T-helper 1 cell treated with Interleukin-12 subunit alpha and Interleukin-12 subunit beta and Interleukin-4 antibody, amounts not matched to agents 30 μg/mL and 1 μg/mL, for 36 hours (primary cell): ENCODE data around the gene CRYBB1.

Experiments
- H3K27ac Mint-ChIP-seq: one replicate; pipeline ENCODE4 v1.8.0; 2021; ENCODE audit warnings: mild to moderate bottlenecking, mixed read lengths
- H3K27me3 Mint-ChIP-seq: one replicate; pipeline ENCODE4 v1.8.0; 2021; ENCODE audit warnings: low read depth, mixed read lengths
- H3K36me3 Mint-ChIP-seq: one replicate; pipeline ENCODE4 v1.8.0; 2021; ENCODE audit warnings: low read depth, mixed read lengths
- H3K4me1 Mint-ChIP-seq: one replicate; pipeline ENCODE4 v1.8.0; 2021; ENCODE audit warnings: low read depth, mixed read lengths
- H3K4me3 Mint-ChIP-seq: one replicate; pipeline ENCODE4 v1.8.0; 2021; ENCODE audit warnings: mild to moderate bottlenecking, moderate library complexity, mixed read lengths
- H3K9me3 Mint-ChIP-seq: one replicate; pipeline ENCODE4 v1.8.0; 2021; ENCODE audit warnings: mixed read lengths

The CRYBB1 gene

GRCh38 chr22:26585104-26585790, 32.6 kb downstream of the CRYBB1 start:
- no peaks in the 10 kb centered on the region for H3K9me3 Mint-ChIP-seq
- H3K4me3 Mint-ChIP-seq, result peak overlapping the region; percentile 21
- H3K36me3 Mint-ChIP-seq, result peaks cover 36% of the 10 kb centered on the region
- H3K27ac Mint-ChIP-seq, result peak overlapping the region; percentile 57
- H3K4me1 Mint-ChIP-seq, result peaks cover 64% of the 10 kb centered on the region
- H3K27me3 Mint-ChIP-seq, result no peaks in the 10 kb centered on the region

GRCh38 chr22:26584010-26584409, 33.8 kb downstream of the CRYBB1 start:
- H3K27ac Mint-ChIP-seq, result peak overlapping the region; percentile 26
- H3K4me1 Mint-ChIP-seq, result peaks cover 70% of the 10 kb centered on the region
- H3K9me3 Mint-ChIP-seq, result no peaks in the 10 kb centered on the region
- H3K36me3 Mint-ChIP-seq, result peaks cover 44% of the 10 kb centered on the region
- no peaks in the 10 kb centered on the region for H3K27me3 Mint-ChIP-seq
- no peak overlapping the region for H3K4me3 Mint-ChIP-seq

- H3K27ac Mint-ChIP-seq, result no peak overlapping the region
Measured at GRCh38 chr22:26581633-26582168, 36.1 kb downstream of the CRYBB1 start.

GRCh38 chr22:26581026-26581425, 36.8 kb downstream of the CRYBB1 start:
- Mint-ChIP-seq H3K27ac (peak overlapping the region; percentile 13), H3K4me3 (peak overlapping the region; percentile 15), H3K36me3 (peaks cover 45% of the 10 kb centered on the region), H3K9me3 (no peaks in the 10 kb centered on the region), H3K4me1 (peaks cover 61% of the 10 kb centered on the region), H3K27me3 (no peaks in the 10 kb centered on the region)

More at GRCh38 chr22:26581633-26582168, 36.1 kb downstream of the CRYBB1 start:
- Mint-ChIP-seq H3K9me3 (no peaks in the 10 kb centered on the region), H3K4me1 (peaks cover 62% of the 10 kb centered on the region), H3K36me3 (peaks cover 43% of the 10 kb centered on the region), H3K4me3 (no peak overlapping the region), H3K27me3 (no peaks in the 10 kb centered on the region)

GRCh38 chr22:26580240-26580962, 37.4 kb downstream of the CRYBB1 start:
- Mint-ChIP-seq H3K9me3 (no peaks in the 10 kb centered on the region), H3K4me1 (peaks cover 59% of the 10 kb centered on the region), H3K36me3 (peaks cover 43% of the 10 kb centered on the region), H3K27me3 (no peaks in the 10 kb centered on the region), H3K27ac (peak overlapping the region; percentile 87), H3K4me3 (peak overlapping the region; percentile 79)

DNA sequence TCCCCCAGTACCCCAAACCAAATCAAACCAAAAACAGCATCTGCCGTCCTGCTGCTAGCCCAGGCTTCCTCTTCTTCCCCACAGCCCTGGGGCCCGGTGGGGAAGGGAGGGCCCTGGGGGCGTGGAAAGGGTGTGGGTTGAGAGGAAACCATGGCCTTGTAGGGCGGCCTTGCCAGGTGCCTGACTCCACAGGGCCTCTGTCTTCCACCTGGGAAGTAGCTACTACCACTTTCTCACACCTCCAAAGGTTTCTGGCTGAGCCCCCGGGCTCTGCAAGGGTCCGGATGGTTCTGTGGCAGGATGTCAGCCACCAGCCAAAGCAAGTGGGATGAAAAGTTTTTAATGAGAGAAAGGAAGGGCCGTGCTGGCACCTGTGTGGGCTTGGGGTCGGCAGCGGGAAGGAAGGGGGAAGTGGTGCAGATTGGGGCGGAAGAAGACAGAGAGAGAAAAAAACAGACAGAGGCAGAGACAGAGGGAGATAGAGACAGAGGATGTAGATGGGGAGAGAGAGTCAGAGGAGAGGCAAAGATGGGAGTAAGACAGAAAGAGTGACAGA, 38.4 kb downstream of the CRYBB1 start:
- Mint-ChIP-seq H3K4me3 (peak overlapping the region; percentile 79), H3K9me3 (no peaks in the 10 kb centered on the region), H3K4me1 (peaks cover 52% of the 10 kb centered on the region), H3K27me3 (no peaks in the 10 kb centered on the region), H3K27ac (peak overlapping the region; percentile 87), H3K36me3 (peaks cover 41% of the 10 kb centered on the region)

DNA sequence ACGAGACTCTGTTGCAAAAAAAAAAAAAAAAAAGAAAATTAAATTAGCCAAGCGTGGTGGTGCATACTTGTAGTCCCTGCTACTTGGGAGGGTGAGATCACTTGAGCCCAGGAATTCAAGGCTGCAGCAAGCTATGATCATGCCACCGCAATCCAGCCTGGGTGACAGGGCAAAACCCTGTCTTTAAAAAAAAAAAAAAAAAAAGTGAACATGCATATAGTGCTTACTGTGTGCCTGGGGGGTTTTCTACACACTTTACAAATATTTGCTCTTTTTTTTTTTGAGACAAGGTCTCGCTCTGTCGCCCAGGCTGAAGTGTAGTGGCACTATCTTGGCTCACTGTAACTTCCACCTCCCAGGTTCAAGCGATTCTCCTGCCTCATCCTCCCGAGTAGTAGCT, 40.7 kb downstream of the CRYBB1 start:
- H3K27me3 Mint-ChIP-seq, result no peaks in the 10 kb centered on the region
- H3K36me3 Mint-ChIP-seq, result peaks cover 44% of the 10 kb centered on the region
- no peak overlapping the region for H3K27ac Mint-ChIP-seq
- H3K4me1 Mint-ChIP-seq, result peaks cover 57% of the 10 kb centered on the region
- no peaks in the 10 kb centered on the region for H3K9me3 Mint-ChIP-seq
- no peak overlapping the region for H3K4me3 Mint-ChIP-seq

DNA sequence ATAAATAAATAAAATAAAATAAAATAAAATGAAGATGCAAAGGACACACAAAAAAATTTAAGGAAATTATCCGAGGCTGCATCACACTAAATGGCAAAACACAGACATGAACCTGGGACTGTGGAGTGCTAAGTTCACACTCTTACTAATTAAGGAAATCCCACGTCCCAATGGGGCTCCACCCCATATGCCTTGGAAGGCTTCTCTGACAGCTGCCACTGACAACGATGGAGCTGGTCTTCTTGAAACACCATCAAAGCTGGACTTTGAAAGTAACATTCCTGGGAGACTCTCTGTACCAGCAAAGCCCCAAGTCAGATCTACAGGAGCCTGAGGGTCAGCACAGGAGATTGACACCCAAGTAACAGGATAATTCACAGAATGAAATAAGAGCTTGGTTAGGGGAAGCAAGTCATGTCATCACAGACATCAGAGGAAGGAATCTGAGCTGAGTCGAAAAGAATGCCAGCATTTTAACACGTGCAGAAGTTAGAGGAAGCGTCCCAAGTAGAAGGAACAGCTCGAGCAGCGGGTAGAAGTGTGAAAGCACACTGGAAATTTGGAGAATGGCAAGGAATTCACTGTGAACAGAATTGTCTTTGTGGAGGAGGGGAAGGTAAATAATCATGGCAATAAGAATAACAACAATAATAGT, 41.7 kb downstream of the CRYBB1 start:
- peaks cover 61% of the 10 kb centered on the region for H3K4me1 Mint-ChIP-seq
- no peak overlapping the region for H3K4me3 Mint-ChIP-seq
- no peak overlapping the region for H3K27ac Mint-ChIP-seq
- peaks cover 44% of the 10 kb centered on the region for H3K36me3 Mint-ChIP-seq
- H3K9me3 Mint-ChIP-seq, result no peaks in the 10 kb centered on the region
- no peaks in the 10 kb centered on the region for H3K27me3 Mint-ChIP-seq

GRCh38 chr22:26574001-26574723, 43.7 kb downstream of the CRYBB1 start:
- Mint-ChIP-seq H3K9me3 (no peaks in the 10 kb centered on the region), H3K4me1 (peaks cover 55% of the 10 kb centered on the region), H3K4me3 (no peak overlapping the region), H3K27me3 (no peaks in the 10 kb centered on the region), H3K27ac (no peak overlapping the region), H3K36me3 (peaks cover 43% of the 10 kb centered on the region)

- H3K36me3 Mint-ChIP-seq, result peaks cover 36% of the 10 kb centered on the region
- H3K9me3 Mint-ChIP-seq, result no peaks in the 10 kb centered on the region
- no peaks in the 10 kb centered on the region for H3K27me3 Mint-ChIP-seq
- H3K4me1 Mint-ChIP-seq, result peaks cover 56% of the 10 kb centered on the region
- H3K4me3 Mint-ChIP-seq, result no peak overlapping the region
- H3K27ac Mint-ChIP-seq, result peak overlapping the region; percentile 27
Measured at GRCh38 chr22:26573026-26573662, 44.7 kb downstream of the CRYBB1 start.

- Mint-ChIP-seq H3K27me3 (no peaks in the 10 kb centered on the region), H3K4me3 (no peak overlapping the region), H3K27ac (peak overlapping the region; percentile 6), H3K9me3 (no peaks in the 10 kb centered on the region), H3K4me1 (peaks cover 55% of the 10 kb centered on the region), H3K36me3 (peaks cover 27% of the 10 kb centered on the region)
Measured at GRCh38 chr22:26570864-26571525, 46.8 kb downstream of the CRYBB1 start.

DNA sequence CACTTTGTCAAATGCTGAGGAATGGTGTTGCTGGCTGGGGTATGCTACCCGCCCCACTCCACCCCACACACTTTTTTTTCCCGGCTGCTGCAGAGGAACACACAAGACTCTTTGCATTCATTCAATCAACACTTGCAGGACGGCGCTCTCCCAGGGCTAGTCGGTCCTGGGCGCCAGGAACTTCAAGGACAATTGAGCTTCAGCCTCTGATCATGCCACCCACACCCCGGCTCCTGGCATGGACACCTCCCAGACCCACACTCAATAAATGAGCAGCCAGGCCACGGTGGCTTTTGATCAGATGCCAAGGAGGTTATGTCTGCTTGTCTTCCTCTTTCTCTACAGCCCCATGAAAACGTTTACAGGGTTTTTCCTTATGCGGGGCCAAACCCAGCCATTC, 47.7 kb downstream of the CRYBB1 start:
- Mint-ChIP-seq H3K4me1 (peaks cover 52% of the 10 kb centered on the region), H3K27me3 (no peaks in the 10 kb centered on the region), H3K36me3 (peaks cover 26% of the 10 kb centered on the region), H3K9me3 (no peaks in the 10 kb centered on the region), H3K27ac (no peak overlapping the region), H3K4me3 (no peak overlapping the region)

- Mint-ChIP-seq H3K36me3 (peaks cover 25% of the 10 kb centered on the region), H3K27ac (peak overlapping the region; percentile 37), H3K27me3 (no peaks in the 10 kb centered on the region), H3K4me1 (peaks cover 50% of the 10 kb centered on the region), H3K9me3 (no peaks in the 10 kb centered on the region), H3K4me3 (no peak overlapping the region)
Measured at GRCh38 chr22:26568207-26568706, 49.6 kb downstream of the CRYBB1 start.
